IPS DF 19.7 (cell line): ENCODE measurements around the gene PTGDR2.

ENCODE experiments used
- DNase-seq: peaks from one replicate; pipeline ENCODE4 v3.0.0-alpha.2; 2013; ENCODE audit warnings: low read depth, low spot score

Gene PTGDR2

GRCh38 chr11:60874421-60875365 lies 18.9 kb upstream of the PTGDR2 start:
- no peak for DNase-seq

GRCh38 chr11:60873533-60873932 lies 17.8 kb upstream of the PTGDR2 start:
- DNase-seq: no peak

- DNase-seq: no peak
Observed at GRCh38 chr11:60872961-60873524, 17.3 kb upstream of the PTGDR2 start.

GRCh38 chr11:60872124-60872960 lies 16.6 kb upstream of the PTGDR2 start:
- no peak for DNase-seq

- DNase-seq: no peak
Observed at GRCh38 chr11:60871378-60872061, 15.8 kb upstream of the PTGDR2 start.

GRCh38 chr11:60870733-60871377 lies 15.1 kb upstream of the PTGDR2 start:
- DNase-seq: no peak

GRCh38 chr11:60870276-60870675 lies 14.5 kb upstream of the PTGDR2 start:
- no peak for DNase-seq

GRCh38 chr11:60869451-60869825 lies 13.7 kb upstream of the PTGDR2 start:
- no peak for DNase-seq

- DNase-seq: no peak
Observed at GRCh38 chr11:60868682-60869450, 13.1 kb upstream of the PTGDR2 start.

GRCh38 chr11:60867871-60868681 lies 12.3 kb upstream of the PTGDR2 start:
- DNase-seq: no peak

- no peak for DNase-seq
Observed at GRCh38 chr11:60866911-60867870, 11.4 kb upstream of the PTGDR2 start, which contains the start of gene ZP1. ZP1 (plus strand) TSS chr11:60867542; CDS start chr11:60867562, 20 bp downstream.

- DNase-seq: no peak
Observed at GRCh38 chr11:60864856-60865513, 9.2 kb upstream of the PTGDR2 start.

GRCh38 chr11:60863550-60864521 lies 8.1 kb upstream of the PTGDR2 start:
- no peak for DNase-seq

- DNase-seq: no peak
Observed at GRCh38 chr11:60862171-60862570, 6.4 kb upstream of the PTGDR2 start.

GRCh38 chr11:60860943-60861342 lies 5.2 kb upstream of the PTGDR2 start:
- DNase-seq: no peak

GRCh38 chr11:60859616-60860250 lies 4.0 kb upstream of the PTGDR2 start:
- DNase-seq: no peak
